HEK293T (cell line): ENCODE results near the gene IFI44L.

ENCODE experiments used
- BHLHE40 ChIP-seq: fragments of 450-650 bp; IDR thresholded peaks from 2 replicates; pipeline ENCODE4 v1.6.1; 2016; ENCODE audit warnings: mild to moderate bottlenecking, moderate library complexity, borderline replicate concordance
- ELF4 ChIP-seq: fragments of 450-650 bp; IDR thresholded peaks from 2 replicates; pipeline ENCODE4 v1.6.1; 2017; ENCODE audit warnings: antibody characterized with exemption
- FOXA1 ChIP-seq: fragments of 450-650 bp; IDR thresholded peaks from 2 replicates; pipeline ENCODE4 v1.6.1; 2016; ENCODE audit warnings: mild to moderate bottlenecking
- FOXK2 ChIP-seq: fragments of 450-650 bp; IDR thresholded peaks from 2 replicates; pipeline ENCODE4 v1.6.1; 2016; ENCODE audit warnings: mild to moderate bottlenecking
- FOXM1 ChIP-seq: fragments of 450-650 bp; IDR thresholded peaks from 2 replicates; pipeline ENCODE4 v1.6.1; 2017; ENCODE audit warnings: mild to moderate bottlenecking, borderline replicate concordance
- HDGF ChIP-seq: fragments of 450-650 bp; IDR thresholded peaks from 2 replicates; pipeline ENCODE4 v1.6.1; 2017; ENCODE audit warnings: antibody characterized with exemption, borderline replicate concordance
- L3MBTL2 ChIP-seq: fragments of 450-650 bp; conservative IDR thresholded peaks from 2 replicates; pipeline ENCODE4 v1.6.1; 2016; ENCODE audit warnings: mild to moderate bottlenecking
- NFRKB ChIP-seq: fragments of 450-650 bp; IDR thresholded peaks from 2 replicates; pipeline ENCODE4 v1.6.1; 2016; ENCODE audit warnings: mild to moderate bottlenecking, moderate library complexity
- SP1 ChIP-seq: fragments of 450-650 bp; IDR thresholded peaks from 2 replicates; pipeline ENCODE4 v1.6.1; 2017
- SUZ12 ChIP-seq: fragments of 450-650 bp; IDR thresholded peaks from 2 replicates; pipeline ENCODE4 v1.6.1; 2016; ENCODE audit warnings: mild to moderate bottlenecking
- TARDBP ChIP-seq: fragments of 450-650 bp; IDR thresholded peaks from 2 replicates; pipeline ENCODE4 v1.6.1; 2016
- ZNF384 ChIP-seq: fragments of 450-650 bp; IDR thresholded peaks from 2 replicates; pipeline ENCODE4 v1.6.1; 2016

DNA sequence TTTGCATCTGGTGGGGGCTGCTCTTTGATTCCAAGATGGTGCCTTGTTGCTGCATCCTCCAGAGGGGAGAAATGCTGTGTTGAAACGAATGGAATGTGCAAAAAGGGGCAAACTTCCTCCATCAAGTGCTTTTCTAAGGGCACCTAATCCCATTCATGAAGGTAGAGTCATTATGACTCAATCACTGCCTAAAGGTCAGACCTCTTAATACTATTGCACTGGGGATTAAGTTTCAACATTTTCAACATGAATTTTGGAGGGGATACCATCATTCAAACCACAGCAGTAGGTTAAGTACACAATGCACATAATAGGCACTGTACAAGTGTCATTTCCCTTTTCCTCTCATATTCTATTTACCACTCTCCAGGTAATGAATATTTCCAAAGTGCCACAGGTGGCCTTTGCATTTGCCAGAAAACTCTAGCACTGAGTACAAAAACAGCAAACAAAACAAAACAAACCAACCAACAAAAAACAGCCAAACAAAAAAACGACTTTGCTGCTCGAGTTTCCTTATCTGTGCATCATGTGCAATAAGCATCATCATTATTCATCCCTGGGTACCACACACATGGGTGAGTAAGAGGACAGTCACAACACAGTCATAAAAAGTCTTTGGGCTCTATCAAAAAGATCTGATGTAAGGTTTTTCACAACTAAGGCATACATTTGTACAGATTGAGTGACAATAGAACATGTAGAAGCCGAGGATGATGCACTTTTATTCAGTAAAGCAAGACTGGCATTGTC lies 71.9 kb downstream of the IFI44L start:
- TF ChIP-seq NFRKB (no peak), TARDBP (no peak), BHLHE40 (no peak), SP1 (no peak), ELF4 (no peak), L3MBTL2 (no peak), HDGF (no peak), FOXM1 (no peak), FOXA1 (no peak), SUZ12 (no peak), FOXK2 (no peak), ZNF384 (no peak)
